ENCODE results near the gene ATRN. TPM values are rescaled to one million over a fixed set of nuclear protein-coding genes. Genes with fewer than 3 reads are reported as not detected.

Gene ATRN
- total RNA-seq, 1 donor from 2014 or later, result 8.6 TPM

DNA sequence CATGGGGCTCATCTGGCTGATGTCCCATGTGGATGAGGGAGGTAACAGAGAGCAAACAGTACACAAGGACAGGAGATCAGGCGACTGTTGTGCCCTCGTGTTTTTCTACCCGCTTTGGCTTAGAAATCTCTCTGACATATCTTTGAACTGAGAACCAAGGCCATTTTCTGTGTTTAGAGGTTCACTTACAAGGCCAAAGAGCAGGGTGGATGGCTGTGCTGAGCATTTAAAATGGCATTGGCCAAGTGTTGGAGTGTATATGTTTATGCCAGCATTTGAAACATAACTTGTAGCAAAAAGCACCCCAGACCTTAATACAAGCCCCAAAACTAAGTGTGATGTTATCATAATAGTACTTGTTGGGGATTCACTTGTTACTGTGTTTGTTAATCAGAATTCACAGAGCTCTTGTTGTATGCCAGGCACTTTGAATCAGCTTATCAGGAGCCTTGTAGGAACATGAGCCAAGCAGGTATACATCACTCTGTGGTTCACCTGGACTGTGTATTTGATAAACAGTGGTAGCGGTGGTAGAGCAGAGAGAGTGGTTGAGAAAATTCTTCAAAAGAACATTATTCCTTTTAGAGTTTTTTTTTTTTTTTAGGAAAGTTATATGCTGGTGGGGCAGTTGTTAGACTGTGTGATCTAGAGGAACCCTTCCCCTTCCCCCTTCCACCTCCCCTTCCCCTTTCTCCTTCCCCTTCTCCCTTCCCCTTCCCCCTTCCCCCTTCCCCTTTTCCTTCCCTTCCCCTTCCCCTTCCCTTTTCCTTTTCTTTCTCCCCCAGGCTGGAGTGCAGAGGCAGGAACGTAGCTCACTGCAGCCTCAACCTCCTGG, 71.3 kb downstream of the ATRN start:
- Histone ChIP-seq H3K36me3 (peaks cover 0 to 1% of the 10 kb centered on the region in 2 donors), H3K9me3 (no peaks in the 10 kb centered on the region), H3K27ac (no peak overlapping the region), H3K27me3 (no peaks in the 10 kb centered on the region), H3K4me1 (peaks cover 0 to 8% of the 10 kb centered on the region in 2 donors), H3K4me3 (no peak overlapping the region)
- TF ChIP-seq, protein P1, sequence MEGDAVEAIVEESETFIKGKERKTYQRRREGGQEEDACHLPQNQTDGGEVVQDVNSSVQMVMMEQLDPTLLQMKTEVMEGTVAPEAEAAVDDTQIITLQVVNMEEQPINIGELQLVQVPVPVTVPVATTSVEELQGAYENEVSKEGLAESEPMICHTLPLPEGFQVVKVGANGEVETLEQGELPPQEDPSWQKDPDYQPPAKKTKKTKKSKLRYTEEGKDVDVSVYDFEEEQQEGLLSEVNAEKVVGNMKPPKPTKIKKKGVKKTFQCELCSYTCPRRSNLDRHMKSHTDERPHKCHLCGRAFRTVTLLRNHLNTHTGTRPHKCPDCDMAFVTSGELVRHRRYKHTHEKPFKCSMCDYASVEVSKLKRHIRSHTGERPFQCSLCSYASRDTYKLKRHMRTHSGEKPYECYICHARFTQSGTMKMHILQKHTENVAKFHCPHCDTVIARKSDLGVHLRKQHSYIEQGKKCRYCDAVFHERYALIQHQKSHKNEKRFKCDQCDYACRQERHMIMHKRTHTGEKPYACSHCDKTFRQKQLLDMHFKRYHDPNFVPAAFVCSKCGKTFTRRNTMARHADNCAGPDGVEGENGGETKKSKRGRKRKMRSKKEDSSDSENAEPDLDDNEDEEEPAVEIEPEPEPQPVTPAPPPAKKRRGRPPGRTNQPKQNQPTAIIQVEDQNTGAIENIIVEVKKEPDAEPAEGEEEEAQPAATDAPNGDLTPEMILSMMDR (IDR thresholded peaks at IDR 0.05), result no peak
- intact Hi-C loops (cut with DNase I), result no loop called here
- no peak for DNase-seq (ENCODE audit: low spot score in 2 of 2)

DNA sequence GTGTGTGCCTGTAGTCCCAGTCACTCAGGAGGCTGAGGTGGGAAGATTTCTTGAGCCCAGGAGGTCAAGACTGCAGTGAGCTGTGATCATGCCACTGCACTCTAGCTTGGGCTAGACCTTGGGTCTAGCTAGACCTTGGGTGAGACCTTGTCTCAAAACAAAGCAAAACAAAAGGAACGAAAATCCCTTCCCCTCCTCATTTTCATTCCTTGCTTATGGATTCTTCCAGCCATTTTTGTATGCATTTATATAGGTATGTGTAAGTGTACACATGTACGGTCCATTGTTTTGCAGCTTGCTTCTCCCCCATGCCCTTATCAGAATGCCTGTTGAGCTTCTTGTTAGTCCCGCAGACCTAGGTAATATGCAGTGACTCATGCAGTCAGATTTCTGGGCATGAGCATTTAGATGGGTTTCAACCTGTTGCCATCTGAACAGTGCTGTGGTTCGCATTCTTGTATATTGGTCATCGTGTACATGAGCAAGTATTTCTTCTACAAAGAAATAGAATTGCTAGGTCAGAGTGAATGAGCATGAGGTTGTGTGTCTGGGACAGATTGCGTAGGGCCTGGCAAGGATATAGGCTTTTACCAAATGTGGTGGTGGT, 73.2 kb downstream of the ATRN start:
- peaks cover 0 to 5% of the 10 kb centered on the region in 2 donors for H3K4me1 ChIP-seq
- H3K27ac ChIP-seq, result no peak overlapping the region
- H3K27me3 ChIP-seq, result no peaks in the 10 kb centered on the region
- H3K4me3 ChIP-seq, result no peak overlapping the region
- TF ChIP-seq, protein P1 (IDR thresholded peaks at IDR 0.05), result no peak
- H3K36me3 ChIP-seq, result no peaks in the 10 kb centered on the region
- no peak for DNase-seq (ENCODE audit: low spot score in 2 of 2)
- intact Hi-C loops (cut with DNase I), result no loop called here
- H3K9me3 ChIP-seq, result no peaks in the 10 kb centered on the region

DNA sequence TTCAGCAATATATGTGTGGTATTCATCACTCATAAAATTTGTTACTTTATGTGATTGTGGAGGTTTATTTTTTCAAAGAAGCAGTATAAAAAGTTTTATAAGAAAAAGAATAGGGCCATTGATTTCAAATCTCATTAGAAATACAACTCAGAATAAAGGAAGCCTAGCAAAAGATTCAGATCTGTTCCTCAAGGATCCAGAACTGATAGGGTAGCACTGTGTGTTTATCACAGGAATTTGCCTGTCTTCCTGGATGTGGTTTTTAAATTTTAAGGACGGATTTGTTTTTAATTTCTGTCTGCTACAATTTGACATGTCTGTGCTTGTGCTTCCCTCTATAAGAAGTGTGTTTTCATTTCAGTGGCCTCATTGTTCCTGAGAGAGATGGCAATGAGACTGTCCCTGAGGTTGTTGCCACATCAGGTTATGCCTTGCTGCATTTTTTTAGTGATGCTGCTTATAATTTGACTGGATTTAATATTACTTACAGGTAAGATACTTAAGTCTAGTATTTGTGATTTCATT, 74.6 kb downstream of the ATRN start:
- Histone ChIP-seq H3K4me1 (no peaks in the 10 kb centered on the region), H3K4me3 (no peak overlapping the region), H3K27ac (no peak overlapping the region), H3K36me3 (peaks cover 0 to 10% of the 10 kb centered on the region in 2 donors), H3K27me3 (no peaks in the 10 kb centered on the region), H3K9me3 (no peaks in the 10 kb centered on the region)
- intact Hi-C loops (cut with DNase I), result no loop called here
- TF ChIP-seq, protein P1 (IDR thresholded peaks at IDR 0.05), result no peak
- no peak for DNase-seq (ENCODE audit: low spot score in 2 of 2)

DNA sequence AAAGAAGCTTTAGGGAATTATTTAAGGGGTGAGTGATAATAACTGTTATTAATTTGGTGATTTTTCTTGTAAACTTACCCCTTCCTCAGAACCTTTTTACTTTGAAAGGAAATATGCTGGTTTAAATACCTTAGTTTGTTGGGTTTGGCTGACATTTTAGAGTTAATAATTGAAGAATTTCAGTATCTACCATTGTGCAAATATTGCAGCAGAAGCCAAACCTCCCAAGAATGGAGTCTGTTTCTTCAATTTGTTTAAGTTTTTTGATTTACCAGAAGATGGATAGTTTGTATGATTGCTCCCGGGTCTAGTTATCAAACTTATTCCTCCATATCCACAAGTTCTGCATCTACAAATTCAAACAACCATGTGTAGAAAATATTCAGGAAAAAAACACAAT, 77.1 kb downstream of the ATRN start:
- H3K4me1 ChIP-seq, result no peaks in the 10 kb centered on the region
- intact Hi-C loops (cut with DNase I), result no loop called here

DNA sequence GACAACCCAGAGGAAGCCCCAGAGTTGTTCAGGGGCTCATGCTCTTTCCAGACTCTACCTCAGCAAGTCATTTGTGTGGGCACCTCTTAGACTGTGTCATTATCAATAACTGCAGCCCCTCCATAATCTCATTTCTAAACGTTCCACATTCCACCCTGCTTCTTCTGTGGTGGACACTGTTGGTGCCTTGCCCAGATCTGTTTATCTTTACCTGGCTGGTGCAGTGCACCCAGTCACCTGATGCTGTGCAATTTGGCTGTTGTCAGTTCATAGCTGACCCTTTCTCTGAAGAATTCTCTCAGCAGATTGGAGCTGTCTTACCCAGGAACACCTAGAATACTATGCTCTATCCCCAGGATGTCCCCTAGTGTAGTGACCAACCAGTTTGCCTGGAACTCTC, 80.0 kb downstream of the ATRN start:
- H3K27ac ChIP-seq, result no peak overlapping the region
- no peaks in the 10 kb centered on the region for H3K27me3 ChIP-seq
- TF ChIP-seq, protein P1 (IDR thresholded peaks at IDR 0.05), result no peak

More for the DNA sequence above, 77.1 kb downstream of the ATRN start:
- Histone ChIP-seq H3K9me3 (no peaks in the 10 kb centered on the region), H3K27ac (no peak overlapping the region), H3K27me3 (no peaks in the 10 kb centered on the region), H3K36me3 (peaks cover 0 to 13% of the 10 kb centered on the region in 2 donors), H3K4me3 (no peak overlapping the region)
- TF ChIP-seq, protein P1 (IDR thresholded peaks at IDR 0.05), result no peak
- DNase-seq (ENCODE audit: low spot score in 2 of 2), result no peak

More for the DNA sequence above, 80.0 kb downstream of the ATRN start:
- intact Hi-C loops (cut with DNase I), result no loop called here
- no peaks in the 10 kb centered on the region for H3K4me1 ChIP-seq
- H3K4me3 ChIP-seq, result no peak overlapping the region
- H3K36me3 ChIP-seq, result peaks cover 0 to 13% of the 10 kb centered on the region in 2 donors
- DNase-seq (ENCODE audit: low spot score in 2 of 2), result no peak
- H3K9me3 ChIP-seq, result no peaks in the 10 kb centered on the region
